ENCODE measurements around the gene VPREB3.
A peak's percentile ranks its signal among the peaks of the same experiment; 100 is the strongest.

Gene VPREB3

DNA sequence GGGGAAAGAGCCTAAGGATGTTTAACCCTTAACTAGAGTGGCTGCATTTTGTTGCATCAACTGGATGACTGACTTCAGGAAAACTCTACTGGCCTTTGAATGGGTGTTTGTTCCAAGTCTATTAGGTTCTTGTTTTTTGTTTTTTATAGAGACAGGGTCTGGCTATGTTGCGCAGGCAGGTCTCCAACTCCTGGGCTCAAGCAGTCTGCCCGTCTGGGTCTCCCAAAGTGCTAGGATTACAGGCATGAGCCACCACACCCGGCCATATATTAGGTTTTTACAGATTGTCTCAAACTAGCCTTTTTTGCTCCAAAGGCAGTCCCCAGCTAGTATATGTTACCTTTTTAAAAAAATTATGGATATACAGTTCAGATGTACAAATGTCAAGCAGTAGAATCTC lies 33.7 kb upstream of the VPREB3 start:
- peak overlapping the region; percentile 76 for H3K27ac Mint-ChIP-seq (ENCODE audit: low read depth)
- peaks cover 24% of the 10 kb centered on the region for H3K4me1 Mint-ChIP-seq
- H3K9me3 Mint-ChIP-seq = no peaks in the 10 kb centered on the region
- H3K27me3 Mint-ChIP-seq = no peaks in the 10 kb centered on the region
- ATAC-seq (replicated peaks; ENCODE audit: extremely low read depth, poor library complexity, severe bottlenecking) (no peak), DNase-seq (ENCODE audit: low spot score in 2 of 2) (no peak)
- peaks cover 10% of the 10 kb centered on the region for H3K36me3 Mint-ChIP-seq (ENCODE audit: insufficient read depth)
- H3K4me3 Mint-ChIP-seq = peak overlapping the region; percentile 81

DNA sequence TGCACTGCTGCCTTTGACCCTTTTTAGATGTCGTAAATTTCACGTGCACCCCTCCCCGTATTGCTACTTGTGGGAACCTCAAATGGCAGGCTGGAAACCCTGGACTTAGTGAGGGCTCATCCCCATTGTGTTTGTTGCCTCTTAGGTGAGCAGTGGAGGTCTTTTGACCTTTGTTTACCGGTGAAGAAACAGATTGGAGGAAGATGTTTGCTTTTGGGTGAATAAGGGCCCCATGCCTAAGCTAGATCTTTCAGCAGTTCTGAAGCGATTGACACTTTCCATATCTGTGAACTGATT lies 33.3 kb upstream of the VPREB3 start:
- no peak for DNase-seq (ENCODE audit: low spot score in 2 of 2)
- ATAC-seq (replicated peaks; ENCODE audit: extremely low read depth, poor library complexity, severe bottlenecking) = peak; percentile 49
- Mint-ChIP-seq H3K36me3 (ENCODE audit: insufficient read depth) (peaks cover 10% of the 10 kb centered on the region), H3K4me1 (peaks cover 21% of the 10 kb centered on the region), H3K4me3 (peak overlapping the region; percentile 81), H3K27ac (ENCODE audit: low read depth) (peak overlapping the region; percentile 76), H3K27me3 (no peaks in the 10 kb centered on the region), H3K9me3 (no peaks in the 10 kb centered on the region)

DNA sequence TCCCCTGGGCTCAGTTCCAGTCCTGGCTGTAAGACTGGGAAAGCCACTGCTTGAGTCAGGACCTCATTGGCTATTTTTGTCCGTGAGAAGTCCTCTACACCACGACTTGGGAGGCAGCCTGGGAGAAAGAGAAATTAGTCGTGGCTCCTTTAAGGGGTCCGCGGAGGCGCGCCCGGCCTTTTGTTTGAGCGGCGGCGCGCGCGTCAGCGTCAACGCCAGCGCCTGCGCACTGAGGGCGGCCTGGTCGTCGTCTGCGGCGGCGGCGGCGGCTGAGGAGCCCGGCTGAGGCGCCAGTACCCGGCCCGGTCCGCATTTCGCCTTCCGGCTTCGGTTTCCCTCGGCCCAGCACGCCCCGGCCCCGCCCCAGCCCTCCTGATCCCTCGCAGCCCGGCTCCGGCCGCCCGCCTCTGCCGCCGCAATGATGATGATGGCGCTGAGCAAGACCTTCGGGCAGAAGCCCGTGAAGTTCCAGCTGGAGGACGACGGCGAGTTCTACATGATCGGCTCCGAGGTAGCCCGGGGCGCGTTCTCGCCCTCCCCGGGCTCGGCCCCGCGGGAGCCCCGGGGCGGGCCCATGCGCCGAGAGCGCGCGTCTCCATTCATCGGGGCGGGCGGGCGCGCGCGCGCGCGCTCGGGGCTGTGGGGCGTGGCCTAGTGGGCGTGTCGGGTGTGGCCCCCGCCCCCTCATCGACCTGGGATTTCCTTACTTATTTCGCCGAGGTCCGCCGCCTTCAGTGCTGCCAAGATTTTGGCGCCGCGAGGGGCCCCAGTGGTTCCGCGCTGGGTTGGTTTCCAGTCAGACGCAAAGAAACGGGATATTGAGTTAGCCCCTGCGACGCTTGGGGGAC lies 32.8 kb upstream of the VPREB3 start, which contains the start of gene SMARCB1:
SMARCB1 (plus strand) TSS at position 215 of the 848 bp plus-strand sequence; CDS start at position 419, 204 bp downstream.
- DNase-seq (ENCODE audit: low spot score in 2 of 2) (peak; percentile 75 to 80), ATAC-seq (replicated peaks; ENCODE audit: extremely low read depth, poor library complexity, severe bottlenecking) (peak; percentile 79)
- Mint-ChIP-seq H3K9me3 (no peaks in the 10 kb centered on the region), H3K27ac (ENCODE audit: low read depth) (peak within 1 kb of the TSS; percentile 76), H3K4me1 (peaks cover 16% of the 10 kb centered on the region), H3K27me3 (no peaks in the 10 kb centered on the region), H3K36me3 (ENCODE audit: insufficient read depth) (peaks cover 8% of the 10 kb centered on the region), H3K4me3 (peak within 1 kb of the TSS; percentile 81)

DNA sequence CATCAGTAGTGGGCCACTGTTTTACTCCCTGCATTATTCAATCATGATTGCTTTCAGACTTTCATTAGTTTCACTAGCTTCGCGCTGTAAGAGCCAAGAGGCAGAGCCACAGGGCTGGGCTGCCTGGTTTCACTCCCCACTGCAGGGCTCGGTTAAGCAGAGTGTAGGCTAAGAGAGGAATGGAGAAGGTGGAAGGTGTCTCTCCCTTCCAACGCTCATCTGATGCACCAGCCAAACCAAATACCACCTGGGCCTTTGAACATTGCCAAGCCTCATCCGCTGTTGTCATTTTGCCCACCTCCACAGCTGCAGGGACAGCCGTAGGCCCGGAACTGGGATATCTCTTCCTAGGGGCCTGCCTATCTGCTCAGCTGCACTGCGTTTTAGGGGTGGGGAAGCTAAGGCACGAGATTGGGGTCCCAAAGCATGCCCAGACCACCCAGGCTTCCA lies 32.1 kb upstream of the VPREB3 start:
- Mint-ChIP-seq H3K27me3 (no peaks in the 10 kb centered on the region), H3K36me3 (ENCODE audit: insufficient read depth) (peaks cover 6% of the 10 kb centered on the region), H3K4me3 (peak overlapping the region; percentile 81), H3K9me3 (no peaks in the 10 kb centered on the region), H3K27ac (ENCODE audit: low read depth) (peak overlapping the region; percentile 76), H3K4me1 (peaks cover 16% of the 10 kb centered on the region)
- ATAC-seq (replicated peaks; ENCODE audit: extremely low read depth, poor library complexity, severe bottlenecking) (no peak), DNase-seq (ENCODE audit: low spot score in 2 of 2) (no peak)

DNA sequence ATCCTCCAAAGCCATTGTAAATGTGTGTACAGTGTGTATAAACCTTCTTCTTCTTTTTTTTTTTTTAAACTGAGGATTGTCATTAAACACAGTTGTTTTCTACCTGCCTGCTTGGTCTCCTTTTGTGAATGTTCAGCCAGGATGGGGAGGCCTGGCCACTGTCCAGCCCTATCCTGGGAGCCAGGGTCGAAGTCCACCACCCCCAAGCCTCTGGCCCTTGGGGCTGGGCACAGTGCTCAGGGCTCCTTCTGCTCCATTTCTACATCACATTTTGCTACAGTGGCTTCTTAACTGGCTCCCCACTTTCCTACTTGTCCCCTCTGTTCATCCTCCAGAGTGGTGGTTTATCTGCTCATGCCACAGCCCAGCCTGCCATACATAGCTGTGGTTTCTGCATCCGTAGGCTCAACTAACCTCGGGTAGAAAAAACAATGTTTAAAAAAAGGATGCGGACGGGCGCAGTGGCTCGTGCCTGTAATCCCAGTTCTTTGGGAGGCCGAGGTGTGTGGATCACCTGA lies 30.0 kb upstream of the VPREB3 start:
- Mint-ChIP-seq H3K4me1 (peaks cover 8% of the 10 kb centered on the region), H3K4me3 (no peak overlapping the region), H3K9me3 (no peaks in the 10 kb centered on the region), H3K27ac (ENCODE audit: low read depth) (no peak overlapping the region), H3K27me3 (no peaks in the 10 kb centered on the region), H3K36me3 (ENCODE audit: insufficient read depth) (peaks cover 6% of the 10 kb centered on the region)
- ATAC-seq (replicated peaks; ENCODE audit: extremely low read depth, poor library complexity, severe bottlenecking) (no peak), DNase-seq (ENCODE audit: low spot score in 2 of 2) (no peak)

DNA sequence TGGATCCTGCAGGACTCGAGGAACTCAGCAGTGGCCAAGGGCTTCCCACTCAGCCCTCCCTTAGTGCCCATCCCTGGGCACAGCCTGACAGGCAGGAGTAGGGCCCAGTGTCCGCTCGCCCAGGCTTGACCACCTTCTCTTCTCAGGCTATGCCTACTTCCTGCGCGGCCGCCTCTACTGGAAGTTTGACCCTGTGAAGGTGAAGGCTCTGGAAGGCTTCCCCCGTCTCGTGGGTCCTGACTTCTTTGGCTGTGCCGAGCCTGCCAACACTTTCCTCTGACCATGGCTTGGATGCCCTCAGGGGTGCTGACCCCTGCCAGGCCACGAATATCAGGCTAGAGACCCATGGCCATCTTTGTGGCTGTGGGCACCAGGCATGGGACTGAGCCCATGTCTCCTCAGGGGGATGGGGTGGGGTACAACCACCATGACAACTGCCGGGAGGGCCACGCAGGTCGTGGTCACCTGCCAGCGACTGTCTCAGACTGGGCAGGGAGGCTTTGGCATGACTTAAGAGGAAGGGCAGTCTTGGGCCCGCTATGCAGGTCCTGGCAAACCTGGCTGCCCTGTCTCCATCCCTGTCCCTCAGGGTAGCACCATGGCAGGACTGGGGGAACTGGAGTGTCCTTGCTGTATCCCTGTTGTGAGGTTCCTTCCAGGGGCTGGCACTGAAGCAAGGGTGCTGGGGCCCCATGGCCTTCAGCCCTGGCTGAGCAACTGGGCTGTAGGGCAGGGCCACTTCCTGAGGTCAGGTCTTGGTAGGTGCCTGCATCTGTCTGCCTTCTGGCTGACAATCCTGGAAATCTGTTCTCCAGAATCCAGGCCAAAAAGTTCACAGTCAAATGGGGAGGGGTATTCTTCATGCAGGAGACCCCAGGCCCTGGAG lies 29.3 kb upstream of the VPREB3 start:
- Mint-ChIP-seq H3K27me3 (no peaks in the 10 kb centered on the region), H3K4me3 (no peak overlapping the region), H3K36me3 (ENCODE audit: insufficient read depth) (peaks cover 6% of the 10 kb centered on the region), H3K27ac (ENCODE audit: low read depth) (no peak overlapping the region), H3K4me1 (peaks cover 5% of the 10 kb centered on the region), H3K9me3 (no peaks in the 10 kb centered on the region)
- no peak for DNase-seq (ENCODE audit: low spot score in 2 of 2)
- ATAC-seq (replicated peaks; ENCODE audit: extremely low read depth, poor library complexity, severe bottlenecking) = no peak

DNA sequence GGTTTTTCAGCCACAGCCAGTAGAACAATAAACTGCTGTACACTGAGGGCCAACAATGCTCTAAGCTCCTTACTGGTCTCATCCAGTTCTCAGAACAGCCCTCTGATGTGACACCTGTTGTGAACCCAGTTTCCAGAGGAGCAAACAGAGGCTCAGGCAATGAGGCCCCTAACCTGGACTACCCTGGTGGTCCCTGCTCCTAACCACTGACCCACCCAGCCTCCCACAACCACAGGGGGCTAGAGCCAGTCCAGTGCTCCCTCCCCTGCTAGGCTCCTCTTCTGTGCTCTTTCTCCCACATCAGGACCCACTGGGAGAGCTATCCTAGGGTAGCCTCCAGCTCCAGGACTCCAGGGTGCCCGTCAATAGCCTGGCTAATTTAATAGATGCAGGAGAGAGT lies 28.5 kb upstream of the VPREB3 start:
- no peaks in the 10 kb centered on the region for H3K27me3 Mint-ChIP-seq
- no peaks in the 10 kb centered on the region for H3K9me3 Mint-ChIP-seq
- no peak overlapping the region for H3K27ac Mint-ChIP-seq (ENCODE audit: low read depth)
- DNase-seq (ENCODE audit: low spot score in 2 of 2) = no peak
- H3K4me3 Mint-ChIP-seq = no peak overlapping the region
- peaks cover 6% of the 10 kb centered on the region for H3K36me3 Mint-ChIP-seq (ENCODE audit: insufficient read depth)
- ATAC-seq (replicated peaks; ENCODE audit: extremely low read depth, poor library complexity, severe bottlenecking) = no peak
- H3K4me1 Mint-ChIP-seq = peaks cover 5% of the 10 kb centered on the region

DNA sequence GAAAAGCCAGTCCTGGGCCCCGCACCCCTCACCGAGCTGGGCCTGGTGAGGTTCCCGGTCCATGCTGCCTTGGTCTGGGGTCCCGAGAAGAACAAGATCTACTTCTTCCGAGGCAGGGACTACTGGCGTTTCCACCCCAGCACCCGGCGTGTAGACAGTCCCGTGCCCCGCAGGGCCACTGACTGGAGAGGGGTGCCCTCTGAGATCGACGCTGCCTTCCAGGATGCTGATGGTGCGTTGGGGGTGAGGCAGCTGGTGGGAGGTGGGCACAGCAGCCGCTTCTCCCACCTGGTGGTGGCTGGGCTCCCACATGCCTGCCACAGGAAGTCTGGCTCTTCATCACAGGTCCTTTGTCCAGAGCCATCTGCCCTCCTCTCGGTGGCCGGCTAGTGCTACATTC lies 28.0 kb upstream of the VPREB3 start:
- Mint-ChIP-seq H3K27ac (ENCODE audit: low read depth) (no peak overlapping the region), H3K4me3 (no peak overlapping the region), H3K9me3 (no peaks in the 10 kb centered on the region), H3K4me1 (peaks cover 5% of the 10 kb centered on the region), H3K27me3 (no peaks in the 10 kb centered on the region), H3K36me3 (ENCODE audit: insufficient read depth) (peaks cover 1% of the 10 kb centered on the region)
- ATAC-seq (replicated peaks; ENCODE audit: extremely low read depth, poor library complexity, severe bottlenecking) (no peak), DNase-seq (ENCODE audit: low spot score in 2 of 2) (no peak)

DNA sequence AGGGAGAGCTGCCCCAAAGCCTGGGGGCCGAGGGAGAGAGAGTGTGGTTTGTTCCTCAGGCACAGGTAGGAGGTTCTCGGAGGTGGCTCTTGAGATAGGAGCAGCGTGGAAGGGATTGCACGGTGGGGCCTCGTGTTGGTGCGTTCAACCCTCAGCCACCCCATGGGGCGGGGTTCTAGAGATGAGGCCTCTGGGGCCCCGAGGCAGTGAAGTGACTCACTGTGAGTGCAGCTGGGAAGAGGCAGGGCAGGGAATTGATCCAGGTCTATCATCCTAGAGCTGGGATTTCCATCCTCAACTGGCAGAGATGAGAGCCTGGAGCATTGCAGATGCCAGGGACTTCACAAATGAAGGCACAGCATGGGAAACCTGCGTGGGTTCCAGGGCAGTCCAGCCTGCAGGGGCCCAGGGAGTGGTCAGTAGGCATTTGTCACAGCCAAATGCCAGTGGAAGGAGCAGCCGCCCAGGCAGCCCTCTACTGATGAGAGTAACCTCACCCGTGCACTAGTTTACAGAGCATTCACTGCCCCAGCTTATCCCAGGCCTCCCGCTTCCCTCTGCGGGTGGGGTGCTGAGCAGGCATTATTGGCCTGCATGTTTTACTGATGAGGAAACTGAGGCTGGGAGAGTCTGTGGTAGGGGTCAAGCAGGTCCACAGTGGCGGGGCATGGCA lies 27.4 kb upstream of the VPREB3 start:
- ATAC-seq (replicated peaks; ENCODE audit: extremely low read depth, poor library complexity, severe bottlenecking) (no peak), DNase-seq (ENCODE audit: low spot score in 2 of 2) (no peak)
- no peaks in the 10 kb centered on the region for H3K27me3 Mint-ChIP-seq
- H3K4me3 Mint-ChIP-seq = no peak overlapping the region
- H3K9me3 Mint-ChIP-seq = no peaks in the 10 kb centered on the region
- peaks cover 5% of the 10 kb centered on the region for H3K4me1 Mint-ChIP-seq
- H3K27ac Mint-ChIP-seq (ENCODE audit: low read depth) = no peak overlapping the region
- H3K36me3 Mint-ChIP-seq (ENCODE audit: insufficient read depth) = peaks cover 1% of the 10 kb centered on the region

DNA sequence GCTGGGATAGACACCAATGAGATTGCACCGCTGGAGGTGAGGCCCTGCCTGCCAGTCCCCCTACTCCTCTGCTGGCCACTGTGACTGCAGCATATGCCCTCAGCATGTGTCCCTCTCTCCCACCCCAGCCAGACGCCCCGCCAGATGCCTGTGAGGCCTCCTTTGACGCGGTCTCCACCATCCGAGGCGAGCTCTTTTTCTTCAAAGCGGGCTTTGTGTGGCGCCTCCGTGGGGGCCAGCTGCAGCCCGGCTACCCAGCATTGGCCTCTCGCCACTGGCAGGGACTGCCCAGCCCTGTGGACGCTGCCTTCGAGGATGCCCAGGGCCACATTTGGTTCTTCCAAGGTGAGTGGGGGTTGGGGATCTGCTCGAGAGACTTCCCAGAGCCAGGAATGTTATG lies 26.8 kb upstream of the VPREB3 start:
- peaks cover 5% of the 10 kb centered on the region for H3K4me1 Mint-ChIP-seq
- no peaks in the 10 kb centered on the region for H3K36me3 Mint-ChIP-seq (ENCODE audit: insufficient read depth)

DNA sequence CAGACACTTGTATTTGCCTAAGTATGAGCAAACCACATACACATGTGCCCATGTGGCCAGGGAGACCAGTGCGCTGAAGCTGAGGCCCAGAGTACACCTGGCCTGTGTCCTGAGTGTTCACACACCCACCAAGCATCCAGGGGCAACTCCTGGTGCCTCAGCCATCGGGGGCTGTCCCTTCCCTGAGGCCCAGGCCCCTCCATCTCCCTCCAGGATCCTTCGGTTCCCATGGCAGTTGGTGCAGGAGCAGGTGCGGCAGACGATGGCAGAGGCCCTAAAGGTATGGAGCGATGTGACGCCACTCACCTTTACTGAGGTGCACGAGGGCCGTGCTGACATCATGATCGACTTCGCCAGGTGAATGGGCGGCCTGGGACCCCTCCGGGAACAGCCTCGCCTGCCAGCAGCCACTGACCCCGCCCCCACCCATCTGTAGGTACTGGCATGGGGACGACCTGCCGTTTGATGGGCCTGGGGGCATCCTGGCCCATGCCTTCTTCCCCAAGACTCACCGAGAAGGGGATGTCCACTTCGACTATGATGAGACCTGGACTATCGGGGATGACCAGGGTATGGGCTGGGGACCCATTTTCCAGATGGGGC lies 26.0 kb upstream of the VPREB3 start:
- Mint-ChIP-seq H3K27ac (ENCODE audit: low read depth) (no peak overlapping the region), H3K9me3 (no peaks in the 10 kb centered on the region), H3K4me3 (no peak overlapping the region), H3K27me3 (no peaks in the 10 kb centered on the region), H3K36me3 (ENCODE audit: insufficient read depth) (no peaks in the 10 kb centered on the region), H3K4me1 (peaks cover 5% of the 10 kb centered on the region)
- no peak for DNase-seq (ENCODE audit: low spot score in 2 of 2)
- no peak for ATAC-seq (replicated peaks; ENCODE audit: extremely low read depth, poor library complexity, severe bottlenecking)

More for the DNA sequence above, 26.8 kb upstream of the VPREB3 start:
- H3K27me3 Mint-ChIP-seq = no peaks in the 10 kb centered on the region
- no peak overlapping the region for H3K27ac Mint-ChIP-seq (ENCODE audit: low read depth)
- no peaks in the 10 kb centered on the region for H3K9me3 Mint-ChIP-seq
- no peak overlapping the region for H3K4me3 Mint-ChIP-seq
- DNase-seq (ENCODE audit: low spot score in 2 of 2) (no peak), ATAC-seq (replicated peaks; ENCODE audit: extremely low read depth, poor library complexity, severe bottlenecking) (no peak)

DNA sequence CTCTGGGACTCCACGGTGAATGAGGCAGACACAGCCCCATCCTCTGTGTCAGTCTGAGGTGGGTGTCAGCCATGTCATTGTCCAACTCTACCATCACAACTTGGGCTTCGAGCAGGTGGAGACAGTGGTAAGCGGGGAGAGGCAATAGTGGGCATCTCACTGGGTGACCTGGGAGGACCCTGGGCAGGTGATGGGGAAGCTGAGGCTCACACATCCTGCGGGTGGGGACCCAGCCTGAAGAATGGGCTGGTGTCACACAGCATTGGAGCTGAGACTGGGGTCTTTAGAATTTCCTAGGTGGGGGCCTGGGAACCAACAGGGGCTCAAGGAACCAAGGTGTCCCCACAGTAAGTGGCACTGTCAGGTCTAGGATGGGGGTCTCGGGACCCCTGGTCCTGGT lies 25.5 kb upstream of the VPREB3 start:
- Mint-ChIP-seq H3K4me3 (no peak overlapping the region), H3K9me3 (no peaks in the 10 kb centered on the region), H3K36me3 (ENCODE audit: insufficient read depth) (no peaks in the 10 kb centered on the region), H3K27me3 (no peaks in the 10 kb centered on the region), H3K27ac (ENCODE audit: low read depth) (no peak overlapping the region), H3K4me1 (peaks cover 5% of the 10 kb centered on the region)
- ATAC-seq (replicated peaks; ENCODE audit: extremely low read depth, poor library complexity, severe bottlenecking) (no peak), DNase-seq (ENCODE audit: low spot score in 2 of 2) (no peak)
